GM19455 (cell line): ENCODE data around the gene FOXK2.

ENCODE experiments used
- ATAC-seq: cut with Tn5 transposase; IDR thresholded peaks from one replicate; pipeline ENCODE4 v1.9.1; 2021; ENCODE audit not compliant: unreplicated experiment

The FOXK2 gene

GRCh38 chr17:82518826-82519810, at the start of gene FOXK2:
FOXK2 (plus strand) TSS chr17:82519732; CDS start chr17:82519889, 157 bp downstream.
- peak; percentile 95 for ATAC-seq

GRCh38 chr17:82470065-82470464, 49.5 kb upstream of the FOXK2 start:
- no peak for ATAC-seq

- ATAC-seq: no peak
These were observed 45.1 kb upstream of the FOXK2 start for GRCh38 chr17:82474223-82475010.

GRCh38 chr17:82475458-82475857, 44.1 kb upstream of the FOXK2 start:
- ATAC-seq: no peak

GRCh38 chr17:82477934-82478333, 41.6 kb upstream of the FOXK2 start:
- ATAC-seq: no peak

GRCh38 chr17:82479602-82480001, 39.9 kb upstream of the FOXK2 start:
- ATAC-seq: no peak

GRCh38 chr17:82480318-82480717, 39.2 kb upstream of the FOXK2 start:
- no peak for ATAC-seq

- no peak for ATAC-seq
These were observed 36.3 kb upstream of the FOXK2 start for GRCh38 chr17:82483204-82483660.

GRCh38 chr17:82483836-82484235, 35.7 kb upstream of the FOXK2 start:
- ATAC-seq: no peak

GRCh38 chr17:82486231-82487094, 33.1 kb upstream of the FOXK2 start:
- no peak for ATAC-seq

- ATAC-seq: no peak
These were observed 31.6 kb upstream of the FOXK2 start for GRCh38 chr17:82487910-82488309.

GRCh38 chr17:82489117-82489516, 30.4 kb upstream of the FOXK2 start:
- ATAC-seq: no peak

- ATAC-seq: no peak
These were observed 29.6 kb upstream of the FOXK2 start for GRCh38 chr17:82489851-82490511.

- no peak for ATAC-seq
These were observed 28.9 kb upstream of the FOXK2 start for GRCh38 chr17:82490512-82491195.

GRCh38 chr17:82491196-82491530, 28.4 kb upstream of the FOXK2 start:
- ATAC-seq: no peak

- no peak for ATAC-seq
These were observed 28.0 kb upstream of the FOXK2 start for GRCh38 chr17:82491533-82491932.

GRCh38 chr17:82492643-82493225, 26.8 kb upstream of the FOXK2 start:
- no peak for ATAC-seq

GRCh38 chr17:82493226-82493781, 26.2 kb upstream of the FOXK2 start:
- no peak for ATAC-seq
